Adrenal gland (tissue), 5 donors: Measurements from ENCODE around the gene ARHGEF11.

Experiments
- POLR2A ChIP-seq, 2 donors: fragments of 450-650 bp; IDR thresholded peaks; one replicate each; pipeline ENCODE4 v1.6.1; 2017; ENCODE audit warnings: antibody characterized with exemption in 2 of 2, mild to moderate bottlenecking in 2 of 2, moderate library complexity in 1 of 2
- TF ChIP-seq, protein P1 (sequence below), 6 experiments: fragments of 450-650 bp in 4 of 6; fragments of 200-600 bp in 2 of 6; sonication (generic) in 1 of 6; IDR thresholded peaks; 1 replicate in 5 of 6; 2 replicates in 1 of 6; pipeline versions ENCODE4 v1.5.1 to v1.8.0; 2016 to 2021; ENCODE audit warnings: antibody characterized with exemption in 6 of 6, mild to moderate bottlenecking in 2 of 6, moderate library complexity in 1 of 6
- donor health status: DM: no; HTN: no; CAD: no.

DNA sequence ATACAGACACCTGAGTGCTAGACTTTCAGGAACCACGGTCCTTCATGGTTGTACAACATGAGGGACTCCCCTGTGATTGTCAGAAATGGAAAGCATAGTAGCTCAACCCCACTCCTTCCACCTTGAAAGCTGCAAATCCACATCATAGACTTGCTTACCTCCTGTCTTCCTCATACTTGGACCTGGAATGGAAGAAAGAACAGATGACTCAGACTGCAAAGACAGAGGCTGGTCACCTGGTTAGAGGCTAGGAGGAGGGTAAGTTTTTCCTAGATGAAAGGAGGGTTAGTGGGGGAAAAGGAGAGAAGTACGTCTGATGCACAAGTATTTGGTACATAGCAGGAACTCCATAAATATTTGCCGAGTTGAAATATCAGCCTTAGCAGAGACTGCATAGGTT is 87.9 kb downstream of the ARHGEF11 start:
- TF ChIP-seq, protein P1, sequence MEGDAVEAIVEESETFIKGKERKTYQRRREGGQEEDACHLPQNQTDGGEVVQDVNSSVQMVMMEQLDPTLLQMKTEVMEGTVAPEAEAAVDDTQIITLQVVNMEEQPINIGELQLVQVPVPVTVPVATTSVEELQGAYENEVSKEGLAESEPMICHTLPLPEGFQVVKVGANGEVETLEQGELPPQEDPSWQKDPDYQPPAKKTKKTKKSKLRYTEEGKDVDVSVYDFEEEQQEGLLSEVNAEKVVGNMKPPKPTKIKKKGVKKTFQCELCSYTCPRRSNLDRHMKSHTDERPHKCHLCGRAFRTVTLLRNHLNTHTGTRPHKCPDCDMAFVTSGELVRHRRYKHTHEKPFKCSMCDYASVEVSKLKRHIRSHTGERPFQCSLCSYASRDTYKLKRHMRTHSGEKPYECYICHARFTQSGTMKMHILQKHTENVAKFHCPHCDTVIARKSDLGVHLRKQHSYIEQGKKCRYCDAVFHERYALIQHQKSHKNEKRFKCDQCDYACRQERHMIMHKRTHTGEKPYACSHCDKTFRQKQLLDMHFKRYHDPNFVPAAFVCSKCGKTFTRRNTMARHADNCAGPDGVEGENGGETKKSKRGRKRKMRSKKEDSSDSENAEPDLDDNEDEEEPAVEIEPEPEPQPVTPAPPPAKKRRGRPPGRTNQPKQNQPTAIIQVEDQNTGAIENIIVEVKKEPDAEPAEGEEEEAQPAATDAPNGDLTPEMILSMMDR (IDR thresholded peaks at IDR 0.05) = no peak
- no peak for TF ChIP-seq POLR2A (IDR thresholded peaks at IDR 0.05)
